Activated T-cell treated with anti-CD3 and anti-CD28 coated beads for 4 hours (primary cell): ENCODE measurements around the gene SGCB.
"Not testable (repeated sequence)": the region's sequence is repeated elsewhere in the genome, so short reads cannot be mapped to it uniquely, and the experiment has no call there.

Source experiments
- DNase-seq: peaks from one replicate; pipeline ENCODE4 v3.0.0-alpha.2; 2020

SGCB gene

GRCh38 chr4:52038103-52038912 is at the start of gene SGCB:
Gene SGCB, minus strand, starts transcription at chr4:52038299. Its CDS starts 40 bp downstream, at chr4:52038259.
- peak; percentile 60 for DNase-seq

- DNase-seq, result not testable (repeated sequence)
Observed at GRCh38 chr4:52086425-52086824, 48.3 kb upstream of the SGCB start.

GRCh38 chr4:52081216-52081615 is 43.1 kb upstream of the SGCB start:
- no peak for DNase-seq

- DNase-seq, result no peak
Observed at GRCh38 chr4:52079659-52080058, 41.6 kb upstream of the SGCB start.

GRCh38 chr4:52076731-52077130 is 38.6 kb upstream of the SGCB start:
- DNase-seq, result no peak

- DNase-seq, result no peak
Observed at GRCh38 chr4:52071791-52072546, 33.9 kb upstream of the SGCB start.

GRCh38 chr4:52069571-52069970 is 31.5 kb upstream of the SGCB start:
- DNase-seq, result no peak

- DNase-seq, result no peak
Observed at GRCh38 chr4:52059372-52059771, 21.3 kb upstream of the SGCB start.

- DNase-seq, result no peak
Observed at GRCh38 chr4:52058275-52058674, 20.2 kb upstream of the SGCB start.

GRCh38 chr4:52057196-52057595 is 19.1 kb upstream of the SGCB start:
- no peak for DNase-seq

GRCh38 chr4:52054254-52054653 is 16.2 kb upstream of the SGCB start:
- DNase-seq, result no peak

- no peak for DNase-seq
Observed at GRCh38 chr4:52052475-52052780, 14.3 kb upstream of the SGCB start.

- DNase-seq, result no peak
Observed at GRCh38 chr4:52051615-52052474, 13.7 kb upstream of the SGCB start.

GRCh38 chr4:52051213-52051614 is 13.1 kb upstream of the SGCB start, which contains the start of gene SPATA18:
Gene SPATA18, plus strand, starts transcription at chr4:52051304. Its CDS starts 401 bp downstream, at chr4:52051705.
- DNase-seq, result no peak

- DNase-seq, result no peak
Observed at GRCh38 chr4:52049266-52049665, 11.2 kb upstream of the SGCB start.

- DNase-seq, result no peak
Observed at GRCh38 chr4:52045028-52045427, 6.9 kb upstream of the SGCB start.

- no peak for DNase-seq
Observed at GRCh38 chr4:52037689-52038102, 403 bp downstream of the SGCB start.

- DNase-seq, result no peak
Observed at GRCh38 chr4:52036886-52037530, 1.1 kb downstream of the SGCB start.

GRCh38 chr4:52035190-52035589 is 2.9 kb downstream of the SGCB start:
- DNase-seq, result no peak

- no peak for DNase-seq
Observed at GRCh38 chr4:52032005-52032404, 6.1 kb downstream of the SGCB start.

- DNase-seq, result no peak
Observed at GRCh38 chr4:52028970-52029369, 9.1 kb downstream of the SGCB start.

- no peak for DNase-seq
Observed at GRCh38 chr4:52019936-52020657, 18.0 kb downstream of the SGCB start, which contains the start of gene LRRC66. Gene LRRC66, minus strand, starts transcription at chr4:52020363. Its CDS starts 2,750 bp downstream, at chr4:52017613.
